GM13977 (cell line): ENCODE results near the gene SMPDL3A.

Source experiments
- DNase-seq: peaks from one replicate; pipeline ENCODE4 v3.0.0; 2012; ENCODE audit warnings: low spot score
- CTCF ChIP-seq: IDR thresholded peaks from 2 replicates; pipeline ENCODE4 v1.5.1; 2012; ENCODE audit warnings: mild to moderate bottlenecking, control low read depth; ENCODE audit not compliant: insufficient read depth; ENCODE audit errors: extremely low read depth, missing control alignments
- in situ Hi-C: fragments of 300-500 bp; cut with MboI; formaldehyde crosslinking; loops from one replicate; pipeline ENCODE4 v1.12.0; 2022; ENCODE audit warnings: low sequenced_read_pairs, low pct_unique_long_range_greater_than_20kb, mixed read lengths, inconsistent platforms; ENCODE audit not compliant: unreplicated experiment

SMPDL3A gene

GRCh38 chr6:122783401-122783800 lies 5.7 kb upstream of the SMPDL3A start:
- DNase-seq, result no peak
- no peak for TF ChIP-seq CTCF
- in situ Hi-C loops, result no loop called here

GRCh38 chr6:122785891-122786290 lies 3.2 kb upstream of the SMPDL3A start:
- DNase-seq, result no peak
- no peak for TF ChIP-seq CTCF
- in situ Hi-C loops, result no loop called here

- in situ Hi-C loops, result no loop called here
- no peak for DNase-seq
- TF ChIP-seq CTCF, result no peak
Observed at GRCh38 chr6:122787721-122788120, 1.3 kb upstream of the SMPDL3A start.

GRCh38 chr6:122788208-122788607 lies 850 bp upstream of the SMPDL3A start:
- no peak for TF ChIP-seq CTCF
- no peak for DNase-seq
- in situ Hi-C loops, result no loop called here

GRCh38 chr6:122788663-122789181 lies 336 bp upstream of the SMPDL3A start:
- TF ChIP-seq CTCF, result no peak
- in situ Hi-C loops, result no loop called here
- no peak for DNase-seq

- TF ChIP-seq CTCF, result no peak
- no peak for DNase-seq
- in situ Hi-C loops, result no loop called here
Observed at GRCh38 chr6:122790028-122790422, 967 bp downstream of the SMPDL3A start.
